NCI-H446 treated with DMSO at 0.1 percent for 48 hours (cell line): ENCODE data around the gene PRG2.

ENCODE experiments used
- DNase-seq: peaks from one replicate; lab custom pipeline; 2025; lab: John Stamatoyannopoulos, UW

The PRG2 gene

GRCh38 chr11:57395905-57396623, 5.6 kb upstream of the PRG2 start:
- DNase-seq = no peak

GRCh38 chr11:57394203-57394965, 3.9 kb upstream of the PRG2 start:
- peak; percentile 41 for DNase-seq

- no peak for DNase-seq
These were observed 2.3 kb upstream of the PRG2 start for GRCh38 chr11:57392763-57393105.

- no peak for DNase-seq
These were observed 1.8 kb upstream of the PRG2 start for GRCh38 chr11:57392066-57392762.

GRCh38 chr11:57391539-57391938, 1.1 kb upstream of the PRG2 start:
- DNase-seq = no peak

- no peak for DNase-seq
These were observed 661 bp upstream of the PRG2 start for GRCh38 chr11:57391111-57391510.

GRCh38 chr11:57387289-57388030, 3.0 kb downstream of the PRG2 start:
- no peak for DNase-seq

- no peak for DNase-seq
These were observed 4.1 kb downstream of the PRG2 start for GRCh38 chr11:57386178-57386940.

- no peak for DNase-seq
These were observed 9.5 kb downstream of the PRG2 start, which contains the start of gene PRG3 for GRCh38 chr11:57380975-57381374. Gene PRG3 (minus strand): TSS chr11:57381150. CDS start chr11:57380708, 442 bp downstream.

- no peak for DNase-seq
These were observed 10.7 kb downstream of the PRG2 start for GRCh38 chr11:57379732-57380131.

- DNase-seq = no peak
These were observed 12.3 kb downstream of the PRG2 start for GRCh38 chr11:57378186-57378585.

GRCh38 chr11:57377107-57377506, 13.3 kb downstream of the PRG2 start:
- no peak for DNase-seq

GRCh38 chr11:57376095-57377090, 14.1 kb downstream of the PRG2 start:
- DNase-seq = no peak

- no peak for DNase-seq
These were observed 15.0 kb downstream of the PRG2 start for GRCh38 chr11:57375490-57375889.

- DNase-seq = no peak
These were observed 15.5 kb downstream of the PRG2 start for GRCh38 chr11:57374966-57375365.

GRCh38 chr11:57373146-57373545, 17.3 kb downstream of the PRG2 start:
- DNase-seq = no peak

GRCh38 chr11:57370941-57371340, 19.5 kb downstream of the PRG2 start:
- DNase-seq = no peak

- DNase-seq = no peak
These were observed 20.2 kb downstream of the PRG2 start for GRCh38 chr11:57370251-57370650.

GRCh38 chr11:57368845-57369232, 21.6 kb downstream of the PRG2 start:
- no peak for DNase-seq
